LNCaP clone FGC (cell line): Measurements from ENCODE around the gene TRAPPC11.

Experiments used
- DNase-seq: peaks from one replicate; pipeline ENCODE4 v3.0.0-alpha.2; 2011; ENCODE audit warnings: low read depth
- H3K4me3 ChIP-seq: 2 replicates; pipeline ENCODE4 v1.5.1; 2011; ENCODE audit warnings: mild to moderate bottlenecking, low read depth, low read length, control low read depth
- TF ChIP-seq, protein P1 (sequence below): IDR thresholded peaks from 2 replicates; pipeline ENCODE4 v1.5.1; 2012; ENCODE audit warnings: mild to moderate bottlenecking; ENCODE audit not compliant: control insufficient read depth, insufficient read depth; ENCODE audit errors: extremely low read depth

Gene TRAPPC11

GRCh38 chr4:183686461-183686860, 27.4 kb downstream of the TRAPPC11 start:
- TF ChIP-seq, protein P1, sequence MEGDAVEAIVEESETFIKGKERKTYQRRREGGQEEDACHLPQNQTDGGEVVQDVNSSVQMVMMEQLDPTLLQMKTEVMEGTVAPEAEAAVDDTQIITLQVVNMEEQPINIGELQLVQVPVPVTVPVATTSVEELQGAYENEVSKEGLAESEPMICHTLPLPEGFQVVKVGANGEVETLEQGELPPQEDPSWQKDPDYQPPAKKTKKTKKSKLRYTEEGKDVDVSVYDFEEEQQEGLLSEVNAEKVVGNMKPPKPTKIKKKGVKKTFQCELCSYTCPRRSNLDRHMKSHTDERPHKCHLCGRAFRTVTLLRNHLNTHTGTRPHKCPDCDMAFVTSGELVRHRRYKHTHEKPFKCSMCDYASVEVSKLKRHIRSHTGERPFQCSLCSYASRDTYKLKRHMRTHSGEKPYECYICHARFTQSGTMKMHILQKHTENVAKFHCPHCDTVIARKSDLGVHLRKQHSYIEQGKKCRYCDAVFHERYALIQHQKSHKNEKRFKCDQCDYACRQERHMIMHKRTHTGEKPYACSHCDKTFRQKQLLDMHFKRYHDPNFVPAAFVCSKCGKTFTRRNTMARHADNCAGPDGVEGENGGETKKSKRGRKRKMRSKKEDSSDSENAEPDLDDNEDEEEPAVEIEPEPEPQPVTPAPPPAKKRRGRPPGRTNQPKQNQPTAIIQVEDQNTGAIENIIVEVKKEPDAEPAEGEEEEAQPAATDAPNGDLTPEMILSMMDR, result no peak
- H3K4me3 ChIP-seq, result no peak overlapping the region
- DNase-seq, result no peak

GRCh38 chr4:183688216-183688615, 29.1 kb downstream of the TRAPPC11 start:
- no peak overlapping the region for H3K4me3 ChIP-seq
- DNase-seq, result no peak
- TF ChIP-seq, protein P1, result no peak

DNA sequence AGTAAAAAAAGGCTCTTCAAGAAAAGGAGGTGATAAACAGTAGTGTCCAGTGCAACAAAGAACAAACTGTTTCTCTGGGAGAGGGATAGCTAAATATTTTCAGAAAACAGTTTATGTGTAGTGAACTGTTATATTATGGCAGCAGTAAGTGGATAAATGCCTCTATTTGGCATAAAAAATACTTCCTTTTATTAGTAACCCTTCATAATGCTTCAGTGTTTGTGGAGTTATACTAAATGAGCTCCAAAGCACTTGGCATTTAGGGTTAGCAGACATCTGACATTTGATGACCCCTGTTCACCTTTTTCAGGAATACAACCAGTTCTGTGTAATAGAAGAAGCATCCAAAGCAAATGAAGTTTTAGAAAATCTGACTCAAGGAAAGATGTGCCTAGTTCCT, 31.9 kb downstream of the TRAPPC11 start:
- no peak for DNase-seq
- TF ChIP-seq, protein P1, result no peak

DNA sequence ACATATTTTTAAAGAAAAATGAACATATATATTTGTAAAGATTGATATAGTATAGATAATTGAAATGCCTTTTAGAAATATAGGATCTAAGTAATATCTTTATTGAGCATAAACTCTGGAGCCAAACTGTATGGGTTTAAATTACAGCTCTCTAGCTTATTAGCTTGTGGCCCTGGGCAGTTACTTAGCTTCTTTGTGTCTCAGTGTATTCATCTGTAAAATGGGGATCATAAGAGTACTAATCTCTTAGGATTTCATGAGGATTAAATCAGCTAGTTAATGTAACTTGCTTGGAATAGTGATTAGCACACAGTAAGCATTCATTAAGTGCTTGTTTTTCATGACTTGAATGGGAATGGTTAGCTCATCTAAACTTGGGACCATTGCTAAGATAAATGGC, 32.8 kb downstream of the TRAPPC11 start:
- DNase-seq, result no peak
- H3K4me3 ChIP-seq, result no peak overlapping the region
- TF ChIP-seq, protein P1, result no peak

More for the DNA sequence above, 31.9 kb downstream of the TRAPPC11 start:
- no peak overlapping the region for H3K4me3 ChIP-seq

- no peak overlapping the region for H3K4me3 ChIP-seq
- DNase-seq, result no peak
- TF ChIP-seq, protein P1, result no peak
Observed at GRCh38 chr4:183698909-183699308, 39.8 kb downstream of the TRAPPC11 start.

DNA sequence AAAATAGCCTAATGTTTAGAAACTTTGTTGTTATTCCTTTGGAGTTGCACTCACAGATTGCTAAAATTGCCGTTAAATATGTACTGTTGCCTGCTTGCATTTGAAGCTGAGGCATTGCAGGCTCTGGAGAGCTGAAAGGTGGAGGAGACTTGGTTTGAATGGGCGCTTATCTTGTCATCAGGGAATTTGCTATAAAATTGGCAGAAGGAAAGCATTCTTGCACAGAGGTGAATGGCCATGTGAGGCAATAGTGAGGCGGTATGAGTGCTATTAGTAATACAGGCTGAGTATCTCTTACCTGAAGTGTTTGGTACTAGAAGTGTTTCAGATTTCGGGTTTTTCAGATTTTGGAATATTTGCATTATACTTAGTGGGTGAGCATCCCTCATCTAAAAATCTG, 41.3 kb downstream of the TRAPPC11 start:
- DNase-seq, result no peak
- TF ChIP-seq, protein P1, result peak; percentile 14; the same call in 1 of the 2 replicates
- no peak overlapping the region for H3K4me3 ChIP-seq

- no peak overlapping the region for H3K4me3 ChIP-seq
- TF ChIP-seq, protein P1, result no peak
- no peak for DNase-seq
Observed at GRCh38 chr4:183702492-183702891, 43.4 kb downstream of the TRAPPC11 start.
